Measurements from ENCODE around the gene HS3ST2. TPM values are rescaled to one million over a fixed set of nuclear protein-coding genes. Genes with fewer than 3 reads are reported as not detected.

HS3ST2 gene
- total RNA-seq, 2 donors from 2014 or later, result not detected

DNA sequence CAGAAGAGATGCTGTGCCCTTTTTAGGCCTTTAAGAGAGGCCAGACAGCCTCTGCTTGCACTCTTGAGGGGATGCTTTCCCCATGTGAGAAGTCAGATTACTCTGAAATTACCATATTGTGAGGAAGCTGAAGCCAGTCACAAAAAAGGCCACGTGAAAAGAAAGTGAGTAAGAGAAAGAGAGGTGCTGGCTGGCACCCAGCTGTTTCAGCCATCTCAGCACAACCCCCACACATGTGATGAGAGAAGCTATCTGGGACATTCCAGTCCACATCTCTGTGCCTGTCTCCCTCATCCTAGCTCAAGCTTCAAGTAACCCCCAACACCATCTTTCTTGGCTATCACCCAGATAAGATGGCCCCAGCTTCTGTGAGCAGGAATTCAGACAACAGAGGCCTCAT lies 131.4 kb downstream of the HS3ST2 start:
- Mint-ChIP-seq H3K27me3 (peaks cover 25% of the 10 kb centered on the region), H3K9me3 (no peaks in the 10 kb centered on the region), H3K36me3 (ENCODE audit: low read depth) (no peaks in the 10 kb centered on the region), H3K4me3 (no peak overlapping the region), H3K4me1 (no peaks in the 10 kb centered on the region), H3K27ac (no peak overlapping the region)
- peak; percentile 42 for ATAC-seq (replicated peaks)

DNA sequence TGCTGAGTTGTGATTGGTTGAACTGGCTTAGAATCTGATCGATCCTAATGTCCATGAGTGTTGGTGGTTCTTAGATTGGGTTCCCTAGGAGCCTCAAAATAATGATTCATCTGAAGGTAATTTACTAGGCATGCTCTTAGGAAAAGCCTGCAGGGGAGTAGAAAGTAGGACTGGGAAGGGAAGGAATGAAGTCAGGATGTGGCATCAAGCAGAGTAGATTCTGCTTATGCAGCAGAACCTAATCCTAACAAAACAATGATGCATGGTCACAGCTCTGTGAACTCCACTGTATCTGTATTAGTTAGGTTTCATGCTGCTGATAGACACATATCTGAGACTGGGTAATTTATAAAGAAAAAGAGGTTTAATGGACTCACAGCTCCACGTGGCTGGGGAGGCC lies 132.5 kb downstream of the HS3ST2 start:
- Mint-ChIP-seq H3K4me3 (no peak overlapping the region), H3K27me3 (peaks cover 24% of the 10 kb centered on the region), H3K9me3 (no peaks in the 10 kb centered on the region), H3K27ac (no peak overlapping the region), H3K4me1 (no peaks in the 10 kb centered on the region), H3K36me3 (ENCODE audit: low read depth) (no peaks in the 10 kb centered on the region)
- ATAC-seq (replicated peaks), result no peak

DNA sequence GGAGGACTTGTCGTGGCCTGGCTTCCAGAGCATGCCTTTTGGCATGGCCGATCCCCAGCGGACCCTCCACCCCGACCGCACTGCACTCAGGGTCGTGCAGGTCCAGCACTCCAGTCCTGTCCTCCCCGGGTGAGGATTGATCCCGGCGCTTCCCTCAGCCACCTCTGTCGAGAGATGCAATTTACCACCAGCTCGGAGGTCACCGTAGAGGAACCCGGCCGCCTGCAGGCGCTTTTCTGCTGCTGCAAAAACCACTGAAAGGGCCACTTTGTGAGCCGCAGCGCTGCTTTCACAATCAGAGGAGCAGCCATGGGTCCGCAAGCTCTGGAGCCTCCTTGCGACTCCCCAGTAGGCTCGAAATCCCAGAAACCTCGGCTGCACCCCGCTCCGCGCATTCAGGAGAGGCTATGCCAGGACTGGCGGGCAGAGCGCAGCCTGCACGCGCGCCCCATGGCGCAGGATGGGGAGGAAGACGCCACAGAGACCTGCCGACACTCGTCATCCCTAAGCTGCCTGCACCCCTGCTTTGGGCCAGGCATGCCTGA lies 134.2 kb downstream of the HS3ST2 start:
- peaks cover 28% of the 10 kb centered on the region for H3K27me3 Mint-ChIP-seq
- H3K4me3 Mint-ChIP-seq, result peak overlapping the region; percentile 35
- no peak for ATAC-seq (replicated peaks)
- no peaks in the 10 kb centered on the region for H3K36me3 Mint-ChIP-seq (ENCODE audit: low read depth)
- no peaks in the 10 kb centered on the region for H3K4me1 Mint-ChIP-seq
- H3K9me3 Mint-ChIP-seq, result no peaks in the 10 kb centered on the region
- H3K27ac Mint-ChIP-seq, result no peak overlapping the region

DNA sequence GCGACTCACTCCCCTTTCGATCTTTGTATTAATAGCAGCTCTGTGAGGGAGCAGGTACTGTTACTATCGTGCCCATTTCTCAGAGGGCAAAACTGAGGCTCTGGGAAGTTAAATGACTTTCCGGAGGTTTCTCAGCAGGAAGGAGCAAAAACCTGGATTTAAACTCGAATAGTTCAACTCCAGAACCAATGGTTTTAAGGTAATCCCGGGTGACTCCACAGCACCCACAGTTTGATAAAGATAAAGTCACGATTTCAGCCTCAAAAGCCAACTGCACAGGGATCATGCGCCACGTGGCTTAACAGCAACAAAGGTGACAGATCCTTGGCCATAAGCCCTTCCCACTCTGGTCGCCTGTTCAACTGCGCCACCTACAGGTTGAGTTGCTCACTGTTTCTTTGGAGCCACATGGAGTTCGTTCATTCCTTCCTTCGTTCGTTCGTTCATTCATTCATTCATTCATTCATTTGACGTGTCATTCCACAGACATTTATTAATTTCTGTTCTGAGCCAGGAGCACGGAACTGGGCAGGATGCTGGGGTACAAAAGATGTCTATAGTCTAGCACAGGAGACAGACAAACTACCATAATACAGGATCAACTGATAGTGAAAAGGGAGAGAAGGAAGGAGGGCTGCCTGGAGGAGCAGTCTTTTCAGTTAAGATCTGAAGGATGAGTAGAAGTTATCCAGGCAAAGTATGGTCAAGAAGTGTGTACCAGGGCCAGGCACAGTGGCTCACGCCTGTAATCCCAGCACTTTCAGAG lies 134.8 kb downstream of the HS3ST2 start:
- H3K27me3 Mint-ChIP-seq, result peaks cover 28% of the 10 kb centered on the region
- H3K27ac Mint-ChIP-seq, result no peak overlapping the region
- no peaks in the 10 kb centered on the region for H3K36me3 Mint-ChIP-seq (ENCODE audit: low read depth)
- peak overlapping the region; percentile 35 for H3K4me3 Mint-ChIP-seq
- H3K9me3 Mint-ChIP-seq, result no peaks in the 10 kb centered on the region
- peak; percentile 82 for ATAC-seq (replicated peaks)
- H3K4me1 Mint-ChIP-seq, result no peaks in the 10 kb centered on the region

DNA sequence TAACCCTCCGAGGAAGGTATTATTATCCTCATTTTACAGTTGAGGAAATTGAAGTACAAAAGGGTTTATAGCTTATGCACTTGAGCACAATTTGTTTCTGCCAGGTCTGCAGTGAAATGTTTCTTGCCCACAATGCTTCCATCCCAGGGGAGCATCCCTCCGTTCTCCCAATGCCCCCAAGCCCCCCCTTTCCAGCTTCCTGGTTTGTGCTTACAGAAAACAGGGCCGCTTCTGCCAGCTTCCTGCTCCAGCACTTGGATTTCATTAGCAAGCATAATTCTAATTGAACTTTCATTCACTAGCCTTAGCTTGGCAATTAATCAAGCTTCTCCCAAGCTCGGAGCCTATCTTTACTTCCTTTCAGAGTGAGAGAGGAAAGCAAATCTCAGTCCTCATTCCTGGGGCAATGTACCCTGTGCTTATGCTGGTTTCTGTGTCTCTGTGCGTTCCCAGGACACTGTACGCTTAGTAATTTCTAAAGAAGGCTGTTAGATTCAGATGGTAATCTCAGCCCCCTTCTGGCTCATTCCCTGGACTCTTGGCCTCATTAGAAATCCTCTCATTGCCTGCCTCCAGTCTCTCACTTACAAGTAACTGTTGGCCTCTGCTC lies 141.6 kb downstream of the HS3ST2 start:
- no peak overlapping the region for H3K4me3 Mint-ChIP-seq
- H3K27me3 Mint-ChIP-seq, result peaks cover 36% of the 10 kb centered on the region
- no peaks in the 10 kb centered on the region for H3K36me3 Mint-ChIP-seq (ENCODE audit: low read depth)
- no peak overlapping the region for H3K27ac Mint-ChIP-seq
- H3K9me3 Mint-ChIP-seq, result no peaks in the 10 kb centered on the region
- no peak for ATAC-seq (replicated peaks)
- no peaks in the 10 kb centered on the region for H3K4me1 Mint-ChIP-seq

DNA sequence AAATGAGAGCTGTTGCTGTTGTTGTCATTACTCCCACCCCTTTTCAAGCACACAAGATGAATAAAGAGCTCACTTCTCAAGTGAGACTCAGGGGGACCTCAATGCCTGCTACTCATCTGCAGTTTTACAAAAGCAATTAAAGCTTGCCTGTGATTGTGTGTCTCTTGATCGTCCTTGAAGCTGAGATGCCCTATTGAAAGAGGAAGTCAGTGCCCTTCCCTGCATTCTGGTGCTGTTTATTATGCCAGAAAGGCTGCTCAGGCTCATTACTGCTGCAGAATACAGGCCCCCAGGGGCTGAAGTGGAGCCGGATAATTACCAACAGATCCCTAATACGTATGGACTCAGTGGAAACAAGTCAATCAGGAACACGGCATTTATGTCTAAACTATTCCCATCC lies 147.2 kb downstream of the HS3ST2 start:
- H3K4me1 Mint-ChIP-seq, result no peaks in the 10 kb centered on the region
- no peak overlapping the region for H3K27ac Mint-ChIP-seq
- ATAC-seq (replicated peaks), result no peak
- H3K36me3 Mint-ChIP-seq (ENCODE audit: low read depth), result no peaks in the 10 kb centered on the region
- peaks cover 4% of the 10 kb centered on the region for H3K9me3 Mint-ChIP-seq
- peaks cover 55% of the 10 kb centered on the region for H3K27me3 Mint-ChIP-seq
- no peak overlapping the region for H3K4me3 Mint-ChIP-seq

DNA sequence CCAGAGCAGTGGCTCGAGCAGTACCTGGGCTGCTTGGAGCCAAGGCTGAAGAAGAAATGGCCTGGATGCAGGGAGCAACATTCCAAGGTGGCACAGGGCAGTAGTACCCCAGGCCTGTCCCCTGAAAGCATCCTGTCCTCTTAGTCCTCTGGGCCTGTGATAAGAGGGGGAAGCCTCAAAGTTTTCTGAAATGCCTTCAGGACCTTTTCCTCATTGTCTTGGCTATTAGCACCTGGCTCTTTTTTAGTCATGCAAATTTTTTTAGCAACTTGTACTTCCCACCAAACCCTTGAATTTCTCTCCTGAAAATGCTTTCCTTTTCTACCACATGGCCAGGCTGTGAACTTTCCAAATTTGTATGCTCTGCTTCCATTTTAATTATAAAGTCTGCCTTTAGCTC lies 148.9 kb downstream of the HS3ST2 start:
- no peak overlapping the region for H3K27ac Mint-ChIP-seq
- ATAC-seq (replicated peaks), result no peak

More for the DNA sequence above, 148.9 kb downstream of the HS3ST2 start:
- no peaks in the 10 kb centered on the region for H3K36me3 Mint-ChIP-seq (ENCODE audit: low read depth)
- H3K9me3 Mint-ChIP-seq, result peaks cover 4% of the 10 kb centered on the region
- H3K27me3 Mint-ChIP-seq, result peaks cover 54% of the 10 kb centered on the region
- no peaks in the 10 kb centered on the region for H3K4me1 Mint-ChIP-seq
- H3K4me3 Mint-ChIP-seq, result no peak overlapping the region
